GM23248 (cell line): ENCODE results near the gene CDKL5. TPM values are rescaled to one million over a fixed set of nuclear protein-coding genes. Genes with fewer than 3 reads are reported as not detected.

Experiments used
- DNase-seq: peaks from one replicate; pipeline ENCODE4 v3.0.0-alpha.2; 2015
- H2AFZ ChIP-seq: fragments of 200-600 bp; sonication (generic); 2 replicates; pipeline ENCODE4 v1.6.1; 2016; ENCODE audit warnings: antibody characterized with exemption
- H3F3A ChIP-seq: fragments of 200-600 bp; sonication (generic); 2 replicates; pipeline ENCODE4 v1.6.1; 2016; ENCODE audit warnings: mild to moderate bottlenecking, antibody characterized with exemption, mixed run types; ENCODE audit not compliant: insufficient read depth
- H3K27ac ChIP-seq: fragments of 200-600 bp; sonication (generic); 2 replicates; pipeline ENCODE4 v1.5.1; 2016; ENCODE audit warnings: mild to moderate bottlenecking
- H3K27me3 ChIP-seq: fragments of 200-600 bp; sonication (generic); replicated peaks from 2 replicates; pipeline ENCODE4 v1.6.1; 2016; ENCODE audit warnings: mild to moderate bottlenecking; ENCODE audit not compliant: insufficient read depth
- H3K36me3 ChIP-seq: fragments of 200-600 bp; sonication (generic); 2 replicates; pipeline ENCODE4 v1.6.1; 2016; ENCODE audit warnings: low read depth, mild to moderate bottlenecking
- H3K4me1 ChIP-seq: fragments of 200-600 bp; sonication (generic); 2 replicates; pipeline ENCODE4 v1.6.1; 2016; ENCODE audit warnings: mild to moderate bottlenecking; ENCODE audit not compliant: insufficient read depth
- H3K4me2 ChIP-seq: fragments of 200-600 bp; sonication (generic); one replicate; pipeline ENCODE4 v1.6.1; 2016; ENCODE audit warnings: mild to moderate bottlenecking; ENCODE audit not compliant: unreplicated experiment
- H3K4me3 ChIP-seq: fragments of 200-600 bp; sonication (generic); 2 replicates; pipeline ENCODE4 v1.5.1; 2016; ENCODE audit warnings: mild to moderate bottlenecking
- H3K79me2 ChIP-seq: fragments of 200-600 bp; sonication (generic); 2 replicates; pipeline ENCODE4 v1.6.1; 2016; ENCODE audit warnings: mild to moderate bottlenecking; ENCODE audit not compliant: insufficient read depth
- H3K9ac ChIP-seq: fragments of 200-600 bp; sonication (generic); 2 replicates; pipeline ENCODE4 v1.6.1; 2016; ENCODE audit warnings: mild to moderate bottlenecking
- H3K9me2 ChIP-seq: fragments of 200-600 bp; sonication (generic); 2 replicates; pipeline ENCODE4 v1.6.1; 2016; ENCODE audit warnings: mixed run types, mild to moderate bottlenecking, moderate library complexity; ENCODE audit not compliant: insufficient read depth
- H3K9me3 ChIP-seq: fragments of 200-600 bp; sonication (generic); one replicate; pipeline ENCODE4 v1.6.1; 2017; ENCODE audit warnings: low read depth
- H4K20me1 ChIP-seq: fragments of 200-600 bp; sonication (generic); 2 replicates; pipeline ENCODE4 v1.6.0; 2016; ENCODE audit not compliant: insufficient read depth
- EZH2 ChIP-seq: fragments of 200-600 bp; sonication (generic); IDR thresholded peaks from 2 replicates; pipeline ENCODE4 v1.6.1; 2018; ENCODE audit warnings: antibody characterized with exemption, mild to moderate bottlenecking; ENCODE audit not compliant: insufficient read depth, poor library complexity, severe bottlenecking
- EZH2phosphoT487 ChIP-seq: fragments of 200-600 bp; sonication (generic); IDR thresholded peaks from 2 replicates; pipeline ENCODE4 v1.6.1; 2018; ENCODE audit warnings: antibody characterized with exemption, moderate library complexity, mild to moderate bottlenecking, low read depth; ENCODE audit not compliant: insufficient read depth
- whole genome bisulfite sequencing, 2 experiments: methylation state at CpG; one replicate each; pipeline ENCODE4 v1.1.6; 2015 to 2017; ENCODE audit warnings: low lambda C conversion rate in 2 of 2, low coverage in 1 of 2; ENCODE audit errors: missing lambda C conversion rate in 2 of 2; 5-methylcytosine and 5-hydroxymethylcytosine counted together
- in situ Hi-C: fragments of 300-500 bp; cut with MboI; formaldehyde crosslinking; loops from 2 replicates; pipeline ENCODE4 v1.15.0; 2020
- polyA plus RNA-seq: library from polyadenylated mRNA; unstranded; fragments of >200 nt; fragmentation: Nextera tagmentation; extraction: Ambion mirVana; gene quantifications from 2 replicates; pipeline ENCODE4 v1.2.1, GENCODE V29; 2016
- total RNA-seq: library from RNA; depleted of rRNA; stranded (reverse); fragments of >200 nt; shearing (Covaris generic); gene quantifications from 2 replicates; pipeline ENCODE4 v1.2.3, GENCODE V29; 2014

CDKL5 gene
- total and polyA plus RNA-seq, 2 experiments from 2014 or later: 2.2 to 3.0 TPM

- no peak overlapping the region for H3K27ac ChIP-seq
Observed at GRCh38 chrX:18461431-18461830, 36.0 kb downstream of the CDKL5 start.

DNA sequence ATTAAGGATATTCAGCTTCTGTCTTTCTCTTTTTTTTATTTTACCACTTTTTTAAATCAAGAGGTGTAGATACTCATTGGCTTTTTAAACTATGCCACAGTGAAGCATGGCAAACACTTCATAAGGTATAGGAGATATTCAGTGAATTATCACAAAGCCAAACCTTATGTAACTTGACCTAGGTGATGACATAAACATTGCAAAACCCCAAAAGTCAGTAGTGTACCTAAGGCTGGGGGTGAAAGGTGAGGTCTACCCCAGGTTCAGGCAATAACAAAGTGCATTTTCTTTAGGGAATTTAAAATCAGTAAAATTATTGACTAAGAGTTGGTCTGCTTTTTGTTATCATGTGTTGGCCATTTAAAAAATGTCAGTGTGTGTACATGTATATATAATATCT, 39.1 kb downstream of the CDKL5 start:
- no peak overlapping the region for H3K27ac ChIP-seq
- H3K79me2 ChIP-seq: no peaks in the 10 kb centered on the region
- TF ChIP-seq EZH2 (no peak), EZH2phosphoT487 (no peak)

More at GRCh38 chrX:18461431-18461830, 36.0 kb downstream of the CDKL5 start:
- no peaks in the 10 kb centered on the region for H3K9me3 ChIP-seq
- TF ChIP-seq EZH2: no peak
- H2AFZ ChIP-seq: no peak overlapping the region
- no peaks in the 10 kb centered on the region for H3K27me3 ChIP-seq
- in situ Hi-C loops: no loop called here
- no peak overlapping the region for H3K4me3 ChIP-seq
- H3K79me2 ChIP-seq: no peaks in the 10 kb centered on the region
- H3K36me3 ChIP-seq: no peaks in the 10 kb centered on the region
- WGBS, 2 experiments: 95 to 100% methylated on average over 1 of the region's 1 CpG
- H3F3A ChIP-seq: no peaks in the 10 kb centered on the region
- H4K20me1 ChIP-seq: no peaks in the 10 kb centered on the region
- H3K9me2 ChIP-seq: no peaks in the 10 kb centered on the region
- no peaks in the 10 kb centered on the region for H3K4me1 ChIP-seq
- DNase-seq: no peak
- H3K9ac ChIP-seq: no peak overlapping the region
- H3K4me2 ChIP-seq: no peak overlapping the region

GRCh38 chrX:18465051-18465450, 39.6 kb downstream of the CDKL5 start:
- no peak overlapping the region for H3K4me2 ChIP-seq

More for the DNA sequence above, 39.1 kb downstream of the CDKL5 start:
- no peaks in the 10 kb centered on the region for H4K20me1 ChIP-seq
- no peak overlapping the region for H3K4me3 ChIP-seq
- no peaks in the 10 kb centered on the region for H3K4me1 ChIP-seq
- H3K9ac ChIP-seq: no peak overlapping the region
- H3K4me2 ChIP-seq: no peak overlapping the region
- no peaks in the 10 kb centered on the region for H3K9me2 ChIP-seq
- H3K36me3 ChIP-seq: no peaks in the 10 kb centered on the region
- no peaks in the 10 kb centered on the region for H3K9me3 ChIP-seq
- no peaks in the 10 kb centered on the region for H3K27me3 ChIP-seq
- DNase-seq: no peak
- H2AFZ ChIP-seq: no peak overlapping the region
- H3F3A ChIP-seq: no peaks in the 10 kb centered on the region
- in situ Hi-C loops: no loop called here

GRCh38 chrX:18468599-18468998, 43.2 kb downstream of the CDKL5 start:
- WGBS, 2 experiments: 88 to 89% methylated on average over 4 of the region's 4 CpGs
- H4K20me1 ChIP-seq: no peaks in the 10 kb centered on the region
- TF ChIP-seq EZH2phosphoT487 (no peak), EZH2 (no peak)
- H3K36me3 ChIP-seq: no peaks in the 10 kb centered on the region
- no peaks in the 10 kb centered on the region for H3K9me2 ChIP-seq
- H3K9ac ChIP-seq: no peak overlapping the region
- in situ Hi-C loops: no loop called here
- DNase-seq: no peak
- no peak overlapping the region for H3K27ac ChIP-seq
- H3K4me3 ChIP-seq: no peak overlapping the region
- no peaks in the 10 kb centered on the region for H3K79me2 ChIP-seq
- no peaks in the 10 kb centered on the region for H3F3A ChIP-seq
- H3K27me3 ChIP-seq: no peaks in the 10 kb centered on the region
- no peak overlapping the region for H3K4me2 ChIP-seq
- no peaks in the 10 kb centered on the region for H3K4me1 ChIP-seq
- no peak overlapping the region for H2AFZ ChIP-seq
- H3K9me3 ChIP-seq: no peaks in the 10 kb centered on the region

More at GRCh38 chrX:18465051-18465450, 39.6 kb downstream of the CDKL5 start:
- Histone ChIP-seq H3K27ac (no peak overlapping the region), H3K9me3 (no peaks in the 10 kb centered on the region), H3K36me3 (no peaks in the 10 kb centered on the region), H3K4me3 (no peak overlapping the region), H2AFZ (no peak overlapping the region), H3K27me3 (no peaks in the 10 kb centered on the region), H4K20me1 (no peaks in the 10 kb centered on the region), H3F3A (no peaks in the 10 kb centered on the region), H3K9ac (no peak overlapping the region), H3K79me2 (no peaks in the 10 kb centered on the region), H3K4me1 (no peaks in the 10 kb centered on the region), H3K9me2 (no peaks in the 10 kb centered on the region)
- TF ChIP-seq EZH2phosphoT487 (no peak), EZH2 (no peak)
- in situ Hi-C loops: no loop called here
- WGBS, 2 experiments: 88 to 90% methylated on average over 4 of the region's 4 CpGs
- DNase-seq: no peak

DNA sequence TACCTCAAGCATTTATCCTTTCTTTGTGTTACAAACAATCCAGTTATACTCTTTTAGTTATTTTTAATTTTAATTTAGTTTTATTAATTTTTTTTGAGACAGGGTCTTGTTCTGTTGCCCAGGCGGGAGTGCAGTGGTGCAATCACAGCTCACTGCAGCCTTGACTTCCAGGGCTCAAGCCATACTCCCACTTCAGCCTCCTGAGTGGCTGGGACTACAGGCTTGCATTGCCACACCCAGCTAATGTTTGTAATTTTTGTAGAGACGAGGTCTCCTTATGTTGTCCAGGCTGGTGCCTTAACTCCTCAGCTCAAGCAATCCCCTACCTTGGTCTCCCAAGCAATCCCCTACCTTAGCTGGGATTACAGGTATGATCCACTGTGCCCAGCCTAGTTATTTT, 45.9 kb downstream of the CDKL5 start:
- DNase-seq: no peak
- H3K4me2 ChIP-seq: no peak overlapping the region
- H3K27me3 ChIP-seq: no peaks in the 10 kb centered on the region
- TF ChIP-seq EZH2phosphoT487: no peak
- no peak for TF ChIP-seq EZH2
- H3K9me3 ChIP-seq: no peaks in the 10 kb centered on the region
- H3K4me3 ChIP-seq: no peak overlapping the region
- WGBS, 2 experiments: 96 to 100% methylated on average over 2 of the region's 2 CpGs
- no peaks in the 10 kb centered on the region for H3F3A ChIP-seq
- no peak overlapping the region for H2AFZ ChIP-seq
- no peaks in the 10 kb centered on the region for H3K9me2 ChIP-seq
- H4K20me1 ChIP-seq: no peaks in the 10 kb centered on the region
- no peaks in the 10 kb centered on the region for H3K79me2 ChIP-seq
- H3K4me1 ChIP-seq: no peaks in the 10 kb centered on the region
- no peak overlapping the region for H3K27ac ChIP-seq
- H3K9ac ChIP-seq: no peak overlapping the region
- H3K36me3 ChIP-seq: no peaks in the 10 kb centered on the region
- in situ Hi-C loops: no loop called here
